Bladder microvascular endothelial cell (primary cell): Measurements from ENCODE around the gene OSTN. TPM values are rescaled to one million over a fixed set of nuclear protein-coding genes. Genes with fewer than 3 reads are reported as not detected.

ENCODE experiments used
- total RNA-seq: library from RNA; depleted of rRNA; stranded (reverse); fragments of >200 nt; gene quantifications from 2 replicates; pipeline ENCODE4 v1.2.3, GENCODE V29; 2014

The OSTN gene, protein sequence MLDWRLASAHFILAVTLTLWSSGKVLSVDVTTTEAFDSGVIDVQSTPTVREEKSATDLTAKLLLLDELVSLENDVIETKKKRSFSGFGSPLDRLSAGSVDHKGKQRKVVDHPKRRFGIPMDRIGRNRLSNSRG
- 0.49 TPM in 1 of 2 replicates, not detected in the other for total RNA-seq

DNA sequence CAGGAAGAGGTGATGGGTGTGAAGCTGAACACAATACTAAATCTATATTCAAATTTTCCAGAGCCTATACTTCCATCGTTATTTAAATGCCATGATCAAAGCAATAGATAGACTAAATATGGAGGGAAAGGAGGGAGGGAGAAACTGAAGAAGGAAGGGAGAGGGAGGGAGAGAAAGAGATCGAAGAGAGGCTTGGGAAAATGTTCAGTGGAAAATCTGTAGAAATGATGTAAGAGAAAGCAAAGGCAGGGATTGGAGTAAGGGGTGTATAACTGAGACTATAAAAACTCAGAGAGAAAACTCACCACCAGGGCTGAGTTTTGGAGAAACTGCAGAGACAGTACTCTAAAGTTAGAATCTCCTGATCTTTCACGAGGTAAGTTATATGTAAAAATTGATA, at the start of gene OSTN:
OSTN (plus strand) TSS at position 310 of the 400 bp plus-strand sequence. CDS start 13,292 bp downstream, outside the sequence.

Other genes with a start within 250 kb of the OSTN start
- 96.2 and 195 TPM in 2 replicates for gene CCDC50, start 130.2 kb downstream of the OSTN start, total RNA-seq
- gene UTS2B, start 131.3 kb downstream of the OSTN start, total RNA-seq, result 0.32 and 1.1 TPM in 2 replicates